H9 (cell line): ENCODE data around the gene FGF3. TPM values are rescaled to one million over a fixed set of nuclear protein-coding genes. Genes with fewer than 3 reads are reported as not detected.

ENCODE experiments used
- DNase-seq: peaks from one replicate; pipeline ENCODE4 v3.0.0-alpha.2; 2017
- H2AFZ ChIP-seq: one replicate; pipeline ENCODE4 v1.6.1; 2013; ENCODE audit warnings: mild to moderate bottlenecking, low read length, control low read depth, moderate library complexity
- H2AK5ac ChIP-seq: 2 replicates; pipeline ENCODE4 v1.6.1; 2013; ENCODE audit warnings: low read length, control low read depth, mixed read lengths; ENCODE audit not compliant: insufficient read length
- H2BK120ac ChIP-seq: one replicate; pipeline ENCODE4 v1.6.1; 2013; ENCODE audit warnings: low read depth, mild to moderate bottlenecking, low read length, control low read depth, inconsistent platforms; ENCODE audit not compliant: poor library complexity, severe bottlenecking
- H2BK12ac ChIP-seq: 2 replicates; pipeline ENCODE4 v1.6.1; 2013; ENCODE audit warnings: low read length, control low read depth, mixed read lengths, low read depth; ENCODE audit not compliant: insufficient read length
- H2BK15ac ChIP-seq: 2 replicates; pipeline ENCODE4 v1.6.1; 2013; ENCODE audit warnings: low read depth, low read length, control low read depth
- H2BK20ac ChIP-seq: one replicate; pipeline ENCODE4 v1.6.1; 2013; ENCODE audit warnings: low read depth, mild to moderate bottlenecking, low read length, control low read depth, inconsistent platforms; ENCODE audit not compliant: poor library complexity, severe bottlenecking
- H2BK5ac ChIP-seq: 2 replicates; pipeline ENCODE4 v1.6.1; 2013; ENCODE audit warnings: low read length, control low read depth, mixed read lengths; ENCODE audit not compliant: insufficient read length
- H3K14ac ChIP-seq: 2 replicates; pipeline ENCODE4 v1.6.1; 2013; ENCODE audit warnings: low read length, control low read depth; ENCODE audit not compliant: insufficient read depth
- H3K18ac ChIP-seq: 2 replicates; pipeline ENCODE4 v1.6.1; 2013; ENCODE audit warnings: low read depth, mild to moderate bottlenecking, mixed read lengths, low read length, control low read depth; ENCODE audit not compliant: insufficient read length
- H3K23ac ChIP-seq: 2 replicates; pipeline ENCODE4 v1.6.1; 2013; ENCODE audit warnings: low read length, control low read depth, mixed read lengths, low read depth; ENCODE audit not compliant: insufficient read length
- H3K23me2 ChIP-seq: 2 replicates; pipeline ENCODE4 v1.6.1; 2013; ENCODE audit warnings: low read depth, mild to moderate bottlenecking, mixed read lengths, low read length, control low read depth; ENCODE audit not compliant: insufficient read length, poor library complexity, severe bottlenecking
- H3K27ac ChIP-seq: 2 replicates; pipeline ENCODE4 v1.5.1; 2013; ENCODE audit warnings: low read length, control low read depth, mixed read lengths, low read depth; ENCODE audit not compliant: insufficient read length
- H3K27me3 ChIP-seq: 2 replicates; pipeline ENCODE4 v1.6.1; 2013; ENCODE audit warnings: low read length, control low read depth, inconsistent platforms; ENCODE audit not compliant: insufficient read depth
- H3K4ac ChIP-seq: 2 replicates; pipeline ENCODE4 v1.6.1; 2013; ENCODE audit warnings: low read depth, mild to moderate bottlenecking, control low read depth, inconsistent platforms, low read length, moderate library complexity
- H3K4me1 ChIP-seq: 2 replicates; pipeline ENCODE4 v1.6.1; 2013; ENCODE audit warnings: low read length, control low read depth, inconsistent platforms; ENCODE audit not compliant: insufficient read depth
- H3K4me2 ChIP-seq: 2 replicates; pipeline ENCODE4 v1.6.1; 2013; ENCODE audit warnings: low read length, control low read depth, mixed read lengths; ENCODE audit not compliant: insufficient read length, insufficient read depth
- H3K56ac ChIP-seq: 2 replicates; pipeline ENCODE4 v1.6.1; 2013; ENCODE audit warnings: low read depth, mild to moderate bottlenecking, mixed read lengths, low read length, control low read depth; ENCODE audit not compliant: insufficient read length
- H3K79me1 ChIP-seq: 2 replicates; pipeline ENCODE4 v1.6.1; 2013; ENCODE audit warnings: low read depth, mild to moderate bottlenecking, moderate library complexity, low read length, control low read depth, inconsistent platforms; ENCODE audit not compliant: insufficient read depth, poor library complexity, severe bottlenecking
- H3K79me2 ChIP-seq: 2 replicates; pipeline ENCODE4 v1.6.1; 2013; ENCODE audit warnings: low read length, control low read depth, inconsistent platforms; ENCODE audit not compliant: insufficient read depth
- H3K9ac ChIP-seq: 2 replicates; pipeline ENCODE4 v1.6.1; 2013; ENCODE audit warnings: low read length, control low read depth, mixed read lengths; ENCODE audit not compliant: insufficient read length; ENCODE audit errors: extremely low read depth
- H3K9me3 ChIP-seq: one replicate; pipeline ENCODE4 v1.6.1; 2013; ENCODE audit warnings: low read depth, low read length, inconsistent platforms; ENCODE audit not compliant: control insufficient read depth
- H3T11ph ChIP-seq: one replicate; pipeline ENCODE4 v1.6.1; 2013; ENCODE audit warnings: mild to moderate bottlenecking, low read length, control low read depth, inconsistent platforms
- H4K20me1 ChIP-seq: one replicate; pipeline ENCODE4 v1.6.1; 2013; ENCODE audit not compliant: control insufficient read depth, insufficient read length, insufficient read depth
- H4K5ac ChIP-seq: 2 replicates; pipeline ENCODE4 v1.6.1; 2013; ENCODE audit warnings: low read depth, mild to moderate bottlenecking, mixed read lengths, low read length, control low read depth; ENCODE audit not compliant: insufficient read length
- H4K8ac ChIP-seq: replicated peaks from 2 replicates; pipeline ENCODE4 v1.6.1; 2013; ENCODE audit warnings: low read length, control low read depth, mixed read lengths, low read depth; ENCODE audit not compliant: insufficient read length
- H4K91ac ChIP-seq: 2 replicates; pipeline ENCODE4 v1.6.1; 2013; ENCODE audit warnings: low read depth, mild to moderate bottlenecking, moderate library complexity, mixed read lengths, low read length, control low read depth; ENCODE audit not compliant: insufficient read length
- H3K27ac Mint-ChIP-seq, 3 experiments: 2 replicates in 2 of 3; 3 replicates in 1 of 3; pipeline ENCODE4 v1.8.0; 2020 to 2021; ENCODE audit warnings: mixed read lengths in 3 of 3, mild to moderate bottlenecking in 1 of 3, moderate library complexity in 1 of 3
- H3K27me3 Mint-ChIP-seq: 2 replicates; pipeline ENCODE4 v1.8.0; 2021; ENCODE audit warnings: low read depth, mild to moderate bottlenecking, moderate library complexity, mixed read lengths
- H3K36me3 Mint-ChIP-seq, 3 experiments: 2 replicates in 2 of 3; 3 replicates in 1 of 3; pipeline ENCODE4 v1.8.0; 2020 to 2021; ENCODE audit warnings: low read depth in 3 of 3, mixed read lengths in 3 of 3; ENCODE audit not compliant: insufficient read depth in 1 of 3
- H3K4me1 Mint-ChIP-seq, 2 experiments: 2 replicates each; pipeline ENCODE4 v1.8.0; 2020; ENCODE audit warnings: mixed read lengths in 2 of 2
- H3K4me3 Mint-ChIP-seq, 2 experiments: 2 replicates in 1 of 2; 3 replicates in 1 of 2; pipeline ENCODE4 v1.8.0; 2020 to 2021; ENCODE audit warnings: mild to moderate bottlenecking in 2 of 2, mixed read lengths in 2 of 2, moderate library complexity in 1 of 2
- H3K9me3 Mint-ChIP-seq, 2 experiments: 2 replicates in 1 of 2; 3 replicates in 1 of 2; pipeline ENCODE4 v1.8.0; 2020; ENCODE audit warnings: mild to moderate bottlenecking in 2 of 2, mixed read lengths in 2 of 2, moderate library complexity in 1 of 2
- WGBS: extraction: QIAGEN DNeasy Blood & Tissue Kit; methylation state at CpG from one replicate; pipeline ENCODE4 v1.1.7; 2013; ENCODE audit warnings: missing lambda C conversion rate, low lambda C conversion rate, mixed read lengths; ENCODE audit not compliant: insufficient read length; ENCODE audit errors: extremely low coverage; 5-methylcytosine and 5-hydroxymethylcytosine counted together
- total RNA-seq: library from RNA; stranded (reverse); gene quantifications from 2 replicates; pipeline ENCODE4 v1.2.1, GENCODE V29; 2021
- TF ChIP-seq, protein P1 (sequence below): fragments of 200-600 bp; sonication (generic); conservative IDR thresholded peaks from 3 replicates; pipeline ENCODE4 v1.8.0; 2021; ENCODE audit warnings: antibody characterized with exemption, mild to moderate bottlenecking

The FGF3 gene
- total RNA-seq, 1 experiment from 2014 or later: not detected

DNA sequence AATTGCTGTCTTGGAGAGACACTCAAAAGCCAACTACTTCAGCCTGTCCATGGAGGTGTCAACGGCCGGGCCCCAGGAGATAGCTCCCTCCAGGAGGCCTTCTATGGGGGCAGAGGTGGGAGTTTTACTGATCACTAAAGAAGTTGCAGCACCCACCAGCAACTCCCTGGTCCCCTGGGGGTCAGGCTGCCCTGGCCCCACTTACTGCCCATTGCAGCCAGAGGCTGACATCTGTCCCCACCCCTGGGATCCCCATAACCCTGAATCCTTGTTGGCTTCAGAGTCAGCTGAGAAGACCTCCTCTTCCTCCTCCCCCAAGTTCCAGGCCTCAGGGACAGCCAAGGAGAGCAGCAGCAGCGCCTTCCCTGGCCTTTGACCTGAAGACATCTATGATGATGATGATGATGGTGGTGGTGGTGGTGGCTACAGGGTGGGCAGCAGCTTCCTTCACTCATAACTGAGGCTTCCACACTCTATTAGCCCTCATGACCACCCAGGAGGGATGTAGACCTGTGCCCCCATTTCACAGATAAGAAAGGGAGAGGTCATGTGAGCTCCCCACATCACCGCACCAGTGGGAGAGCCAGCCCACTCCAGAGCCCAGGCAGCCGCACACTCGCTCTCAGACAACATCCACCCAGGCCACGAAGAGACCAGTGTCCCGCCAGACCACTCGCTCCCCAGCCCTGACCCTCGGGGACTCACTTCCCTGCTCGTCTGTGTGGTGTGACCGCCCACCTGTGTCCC is 43.8 kb upstream of the FGF3 start:
- Histone ChIP-seq H2BK20ac (no peak overlapping the region), H2BK5ac (no peak overlapping the region), H3K18ac (no peak overlapping the region), H3K27me3 (no peaks in the 10 kb centered on the region), H3K56ac (no peak overlapping the region), H4K91ac (no peak overlapping the region), H3K4ac (no peak overlapping the region), H2BK15ac (no peak overlapping the region), H4K20me1 (no peaks in the 10 kb centered on the region), H3T11ph (no peak overlapping the region), H2AFZ (no peak overlapping the region), H3K4me2 (no peak overlapping the region), H3K27ac (no peak overlapping the region), H2AK5ac (no peak overlapping the region), H4K8ac (no peak overlapping the region), H3K79me2 (no peaks in the 10 kb centered on the region), H3K23ac (no peak overlapping the region), H3K9me3 (no peaks in the 10 kb centered on the region), H2BK120ac (no peak overlapping the region), H3K4me1 (no peaks in the 10 kb centered on the region), H4K5ac (no peak overlapping the region), H2BK12ac (no peak overlapping the region), H3K23me2 (no peaks in the 10 kb centered on the region), H3K79me1 (no peaks in the 10 kb centered on the region), H3K9ac (no peak overlapping the region), H3K14ac (no peak overlapping the region; the same call in 1 of the 2 replicates)
- Mint-ChIP-seq H3K27me3 (peaks cover 30% of the 10 kb centered on the region), H3K27ac (no peak overlapping the region), H3K36me3 (no peaks in the 10 kb centered on the region), H3K9me3 (no peaks in the 10 kb centered on the region), H3K4me3 (no peak overlapping the region; a peak in 1 of 5 replicates), H3K4me1 (peaks cover 18 to 23% of the 10 kb centered on the region in 2 experiments)
- WGBS: no CpG with 5 or more reads among the region's 12 CpGs
- TF ChIP-seq, protein P1, sequence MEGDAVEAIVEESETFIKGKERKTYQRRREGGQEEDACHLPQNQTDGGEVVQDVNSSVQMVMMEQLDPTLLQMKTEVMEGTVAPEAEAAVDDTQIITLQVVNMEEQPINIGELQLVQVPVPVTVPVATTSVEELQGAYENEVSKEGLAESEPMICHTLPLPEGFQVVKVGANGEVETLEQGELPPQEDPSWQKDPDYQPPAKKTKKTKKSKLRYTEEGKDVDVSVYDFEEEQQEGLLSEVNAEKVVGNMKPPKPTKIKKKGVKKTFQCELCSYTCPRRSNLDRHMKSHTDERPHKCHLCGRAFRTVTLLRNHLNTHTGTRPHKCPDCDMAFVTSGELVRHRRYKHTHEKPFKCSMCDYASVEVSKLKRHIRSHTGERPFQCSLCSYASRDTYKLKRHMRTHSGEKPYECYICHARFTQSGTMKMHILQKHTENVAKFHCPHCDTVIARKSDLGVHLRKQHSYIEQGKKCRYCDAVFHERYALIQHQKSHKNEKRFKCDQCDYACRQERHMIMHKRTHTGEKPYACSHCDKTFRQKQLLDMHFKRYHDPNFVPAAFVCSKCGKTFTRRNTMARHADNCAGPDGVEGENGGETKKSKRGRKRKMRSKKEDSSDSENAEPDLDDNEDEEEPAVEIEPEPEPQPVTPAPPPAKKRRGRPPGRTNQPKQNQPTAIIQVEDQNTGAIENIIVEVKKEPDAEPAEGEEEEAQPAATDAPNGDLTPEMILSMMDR: no peak
- no peak for DNase-seq
